HG03280 (cell line): ENCODE measurements around the gene SLAIN2.
A peak's percentile ranks its signal among the peaks of the same experiment; 100 is the strongest.
"Not testable (repeated sequence)": the region's sequence is repeated elsewhere in the genome, so short reads cannot be mapped to it uniquely, and the experiment has no call there.

Experiments used
- ATAC-seq: cut with Tn5 transposase; IDR thresholded peaks from one replicate; pipeline ENCODE4 v1.9.1; 2021; ENCODE audit warnings: mild to moderate bottlenecking, moderate library complexity; ENCODE audit not compliant: unreplicated experiment

The SLAIN2 gene

GRCh38 chr4:48340965-48341775, at the start of gene SLAIN2:
Gene SLAIN2, plus strand, starts transcription at chr4:48341529. Its CDS starts 211 bp downstream, at chr4:48341740.
- peak; percentile 89 for ATAC-seq

GRCh38 chr4:48292218-48292790, 49.0 kb upstream of the SLAIN2 start:
- ATAC-seq, result not testable (repeated sequence)

DNA sequence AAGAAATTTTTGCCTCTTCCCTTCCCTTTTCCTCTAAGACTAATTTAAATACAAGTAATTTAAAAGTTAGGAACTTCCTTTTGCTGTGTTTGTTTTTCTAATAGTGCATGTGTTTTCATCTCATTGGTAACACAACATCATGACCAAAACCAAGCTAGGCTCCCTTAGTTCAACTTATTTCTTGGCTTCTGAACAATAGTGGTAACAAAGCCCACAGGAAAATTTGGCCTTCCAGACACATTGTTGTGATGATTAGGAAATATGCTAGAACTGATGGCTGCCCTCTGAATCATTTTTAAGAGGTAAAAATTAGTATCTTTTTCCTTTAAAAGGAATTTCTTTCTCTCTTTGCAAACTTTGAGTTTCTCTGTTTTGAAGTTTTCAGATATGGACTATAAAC, 46.2 kb upstream of the SLAIN2 start:
- no peak for ATAC-seq

DNA sequence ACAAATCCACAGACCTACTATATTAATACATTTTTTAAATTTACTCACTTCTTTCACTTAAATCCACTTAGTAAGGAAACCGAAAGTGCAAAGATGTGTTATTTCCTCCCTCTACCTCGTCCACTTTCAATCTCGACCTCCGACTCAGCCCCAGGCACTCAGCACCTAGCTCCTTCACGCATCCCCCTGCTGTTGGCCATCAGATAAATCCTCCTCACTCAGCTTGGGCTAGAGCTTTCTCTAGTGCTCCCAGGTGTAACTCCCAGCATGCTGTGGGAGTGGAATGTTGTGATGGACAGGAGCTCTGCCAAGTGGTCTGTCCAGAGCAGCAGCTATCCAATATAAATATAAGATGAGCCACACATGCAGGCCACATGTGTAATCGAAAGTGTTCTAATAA, 45.0 kb upstream of the SLAIN2 start:
- ATAC-seq, result peak; percentile 84

GRCh38 chr4:48297256-48297846, 44.0 kb upstream of the SLAIN2 start:
- no peak for ATAC-seq

DNA sequence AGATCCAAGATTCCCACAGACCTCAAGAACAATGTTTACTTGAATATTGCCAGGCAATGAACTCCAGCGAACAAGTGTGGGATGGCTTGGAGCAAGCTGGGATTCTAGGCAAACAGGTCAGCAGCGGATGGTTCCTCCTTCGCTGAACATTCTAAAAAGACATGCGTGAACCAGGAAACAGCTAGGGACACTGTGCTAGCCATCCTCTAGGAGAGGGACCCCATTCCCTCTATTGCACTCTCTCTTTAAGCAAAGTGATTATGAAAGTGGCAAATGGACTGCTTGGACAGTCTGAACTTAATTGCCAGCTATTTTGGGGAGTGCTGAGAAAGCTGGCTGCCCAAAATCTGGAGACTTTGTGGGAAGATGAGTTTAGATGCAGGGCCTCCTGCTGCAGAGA, 41.8 kb upstream of the SLAIN2 start:
- ATAC-seq, result no peak

DNA sequence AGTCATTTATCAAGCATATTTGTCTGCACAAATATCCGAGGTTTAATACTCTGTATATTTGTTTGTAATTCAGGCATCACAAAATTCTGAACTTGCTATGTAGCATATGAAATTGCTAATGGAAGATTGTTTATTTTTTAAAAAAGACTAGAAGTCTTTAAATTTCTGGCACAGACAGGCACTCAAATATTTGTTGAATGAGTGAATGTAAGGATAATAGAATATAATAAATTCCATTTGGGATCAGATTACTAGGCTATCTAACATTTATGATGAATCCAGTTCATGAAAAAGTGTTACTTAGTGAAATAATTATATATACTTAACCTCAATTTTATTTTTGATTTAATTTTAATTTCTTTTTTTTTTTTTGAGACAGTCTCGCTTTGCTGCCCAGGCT, 41.3 kb upstream of the SLAIN2 start:
- ATAC-seq, result no peak

DNA sequence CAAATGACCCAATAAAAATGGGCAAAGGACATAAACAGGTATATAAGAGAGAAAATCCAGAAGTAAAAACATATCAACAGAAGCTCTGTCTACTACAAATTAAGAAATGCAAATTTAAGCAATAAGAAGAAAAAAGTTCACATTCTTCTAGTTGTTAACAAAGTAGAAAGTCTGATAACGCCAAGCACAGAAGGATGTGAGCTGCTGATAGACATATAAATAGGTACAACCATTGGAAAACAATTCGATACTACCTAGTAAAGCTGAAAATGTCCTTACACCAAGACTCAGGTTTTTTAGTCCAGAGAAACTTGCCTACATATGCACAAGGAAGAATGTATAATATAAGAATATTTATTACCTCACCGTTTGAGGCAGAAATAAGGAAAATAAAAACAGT, 35.8 kb upstream of the SLAIN2 start:
- no peak for ATAC-seq

GRCh38 chr4:48307528-48307927, 33.8 kb upstream of the SLAIN2 start:
- ATAC-seq, result no peak

DNA sequence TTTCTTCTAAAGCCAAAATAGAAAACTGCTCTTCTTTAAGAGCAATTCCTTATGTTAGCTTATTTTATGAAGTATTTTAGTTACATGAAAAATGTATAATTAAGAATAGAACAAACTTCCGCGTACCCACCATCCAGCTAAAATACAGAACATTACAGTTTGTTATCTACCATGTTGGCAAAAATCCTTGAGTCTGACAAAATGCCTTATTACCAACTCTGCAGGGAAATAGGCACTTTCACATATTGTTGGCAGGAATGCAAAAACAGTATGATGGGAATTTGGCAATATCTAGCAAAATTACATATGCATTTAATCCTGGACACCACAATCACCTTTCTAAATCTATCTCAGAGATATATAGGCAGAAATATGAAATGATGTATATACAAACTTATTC, 32.4 kb upstream of the SLAIN2 start:
- ATAC-seq, result no peak

GRCh38 chr4:48311896-48312295, 29.4 kb upstream of the SLAIN2 start:
- ATAC-seq, result no peak

- ATAC-seq, result not testable (repeated sequence)
Observed at GRCh38 chr4:48314746-48315145, 26.6 kb upstream of the SLAIN2 start.

- peak; percentile 80 for ATAC-seq
Observed at GRCh38 chr4:48315728-48316630, 25.4 kb upstream of the SLAIN2 start.

DNA sequence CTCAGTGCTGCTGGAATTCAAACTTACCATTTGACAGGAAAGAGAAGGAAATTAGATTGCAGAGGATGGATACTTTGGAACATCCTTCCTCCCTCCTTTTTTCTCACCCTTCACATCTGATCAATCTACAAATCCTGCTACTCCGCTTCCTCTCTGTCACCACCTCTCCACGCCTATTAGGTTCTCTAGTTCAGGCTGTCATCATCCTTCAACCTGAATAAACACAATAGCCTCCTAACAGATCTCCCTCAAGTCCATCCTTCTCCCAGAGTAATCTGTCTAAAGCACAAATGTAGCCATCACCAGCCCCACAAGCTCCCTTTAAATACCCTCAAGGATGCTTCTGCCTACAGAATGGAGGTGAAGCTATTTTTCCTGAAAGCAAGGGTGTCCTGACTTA, 20.0 kb upstream of the SLAIN2 start:
- no peak for ATAC-seq

- ATAC-seq, result no peak
Observed at GRCh38 chr4:48322063-48322462, 19.3 kb upstream of the SLAIN2 start.

- ATAC-seq, result no peak
Observed at GRCh38 chr4:48324281-48324680, 17.0 kb upstream of the SLAIN2 start.

GRCh38 chr4:48329193-48329592, 12.1 kb upstream of the SLAIN2 start:
- ATAC-seq, result no peak

DNA sequence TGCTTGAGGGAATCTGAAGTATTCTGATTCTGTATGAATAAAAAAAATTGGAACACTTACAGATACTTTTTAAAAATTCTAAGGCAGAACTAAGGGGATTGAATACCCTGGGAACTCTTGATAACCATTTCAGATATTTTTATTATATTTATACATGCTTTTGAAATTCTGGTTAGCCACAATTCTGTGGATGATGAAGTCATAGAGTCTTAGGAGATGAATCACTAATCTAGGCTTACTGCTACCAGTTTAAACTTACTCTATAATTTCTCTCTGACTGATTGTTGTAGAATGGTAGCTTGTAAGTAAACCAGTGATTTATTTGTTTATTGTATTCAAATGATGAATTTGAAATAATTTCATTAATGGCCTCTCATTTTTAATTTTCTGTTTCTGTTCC, 11.4 kb upstream of the SLAIN2 start:
- ATAC-seq, result no peak

- ATAC-seq, result no peak
Observed at GRCh38 chr4:48331577-48332330, 9.6 kb upstream of the SLAIN2 start.

- ATAC-seq, result no peak
Observed at GRCh38 chr4:48332661-48333060, 8.7 kb upstream of the SLAIN2 start.
